Measurements from ENCODE around the gene EFNB3.

The EFNB3 gene

DNA sequence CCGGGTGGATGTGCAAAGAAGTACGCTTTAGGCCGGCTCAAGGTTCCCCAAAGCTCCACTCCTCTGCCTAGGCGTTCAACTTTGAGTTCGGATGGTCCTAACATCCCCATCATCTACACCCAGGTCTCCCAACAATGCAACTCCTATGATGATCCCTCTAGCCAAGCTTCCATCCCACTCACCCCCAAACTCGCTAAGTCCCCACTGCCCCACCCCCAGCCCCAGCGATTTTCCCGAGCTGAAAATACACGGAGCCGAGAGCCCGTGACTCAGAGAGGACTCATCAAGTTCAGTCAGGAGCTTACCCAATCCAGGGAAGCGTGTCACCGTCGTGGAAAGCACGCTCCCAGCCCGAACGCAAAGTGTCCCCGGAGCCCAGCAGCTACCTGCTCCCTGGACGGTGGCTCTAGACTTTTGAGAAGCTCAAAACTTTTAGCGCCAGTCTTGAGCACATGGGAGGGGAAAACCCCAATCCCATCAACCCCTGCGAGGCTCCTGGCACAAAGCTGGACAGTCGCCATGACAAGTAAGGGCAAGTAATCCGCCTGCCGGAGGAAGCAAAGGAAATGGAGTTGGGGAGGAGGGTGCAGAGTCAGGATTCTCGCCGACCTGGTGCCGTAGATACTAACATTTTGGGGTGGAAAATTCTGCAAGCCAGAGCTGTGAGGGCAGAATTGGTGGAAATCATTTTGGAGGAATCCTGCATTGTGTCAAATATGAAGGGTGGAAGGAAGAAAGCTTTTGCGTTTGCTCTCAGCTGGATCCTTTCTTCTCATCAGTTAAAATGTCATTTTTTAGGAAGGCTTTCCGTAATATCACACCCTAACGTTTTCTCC lies 17.7 kb upstream of the EFNB3 start, which contains the start of gene TP53:
TP53 (minus strand) TSS at position 419 of the 836 bp plus-strand sequence. CDS start 10,896 bp downstream, outside the sequence.
- Mint-ChIP-seq H3K27me3 (peaks cover 5% of the 10 kb centered on the region), H3K36me3 (peaks cover 26% of the 10 kb centered on the region), H3K27ac (peak within 1 kb of the TSS; percentile 98), H3K4me3 (peak within 1 kb of the TSS; percentile 93), H3K4me1 (peaks cover 46% of the 10 kb centered on the region), H3K9me3 (no peaks in the 10 kb centered on the region)
- CTCF ChIA-PET = interaction anchor here (0.6 to 4.1 kb wide), 25 partner anchors 14 to 357 kb away, joined by 3 to 60 read pairs (median 6); partner anchors contain the start of genes FXR2, MPDU1, SAT2 and SENP3
- peak; percentile 94 for DNase-seq

DNA sequence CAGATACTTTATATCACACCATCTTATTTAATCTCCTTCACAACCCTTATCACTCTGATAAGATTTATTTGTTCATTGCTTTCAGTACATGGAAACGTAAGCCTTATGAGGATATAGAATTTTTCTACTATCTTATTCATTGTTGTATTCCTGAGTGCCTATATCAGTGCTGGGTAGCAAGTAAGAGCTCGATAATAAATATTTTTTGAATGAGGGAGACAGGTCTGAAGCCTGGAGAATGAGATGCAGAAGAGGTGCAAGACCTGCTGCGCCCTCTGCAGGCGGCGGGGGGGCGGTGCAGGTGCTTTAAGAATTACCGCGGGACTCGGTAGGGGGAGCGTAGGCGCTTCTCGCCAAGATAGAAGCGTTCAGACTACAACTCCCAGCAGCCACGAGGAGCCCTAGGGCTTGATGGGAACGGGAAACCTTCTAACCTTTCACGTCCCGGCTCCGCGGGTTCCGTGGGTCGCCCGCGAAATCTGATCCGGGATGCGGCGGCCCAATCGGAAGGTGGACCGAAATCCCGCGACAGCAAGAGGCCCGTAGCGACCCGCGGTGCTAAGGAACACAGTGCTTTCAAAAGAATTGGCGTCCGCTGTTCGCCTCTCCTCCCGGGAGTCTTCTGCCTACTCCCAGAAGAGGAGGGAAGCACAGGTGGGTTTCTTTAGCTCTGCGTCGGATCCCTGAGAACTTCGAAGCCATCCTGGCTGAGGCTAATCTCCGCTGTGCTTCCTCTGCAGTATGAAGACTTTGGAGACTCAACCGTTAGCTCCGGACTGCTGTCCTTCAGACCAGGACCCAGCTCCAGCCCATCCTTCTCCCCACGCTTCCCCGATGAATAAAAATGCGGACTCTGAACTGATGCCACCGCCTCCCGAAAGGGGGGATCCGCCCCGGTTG lies 16.8 kb upstream of the EFNB3 start, which contains the start of gene WRAP53:
WRAP53 (plus strand) TSS at position 570 of the 900 bp plus-strand sequence; CDS start at position 742, 172 bp downstream.
- peak within 1 kb of the TSS; percentile 98 for H3K27ac Mint-ChIP-seq
- peaks cover 30% of the 10 kb centered on the region for H3K36me3 Mint-ChIP-seq
- H3K4me3 Mint-ChIP-seq = peak within 1 kb of the TSS; percentile 93
- peaks cover 42% of the 10 kb centered on the region for H3K4me1 Mint-ChIP-seq
- CTCF ChIA-PET = interaction anchor here (0.6 to 4.1 kb wide), 24 partner anchors 15 to 335 kb away, joined by 3 to 60 read pairs (median 6); partner anchors contain the start of genes FXR2, MPDU1, SAT2 and SENP3
- DNase-seq = peak; percentile 97
- peaks cover 5% of the 10 kb centered on the region for H3K27me3 Mint-ChIP-seq
- no peaks in the 10 kb centered on the region for H3K9me3 Mint-ChIP-seq

GRCh38 chr17:7688808-7689316 lies 16.1 kb upstream of the EFNB3 start:
- DNase-seq = no peak
- Mint-ChIP-seq H3K4me1 (peaks cover 39% of the 10 kb centered on the region), H3K36me3 (peaks cover 30% of the 10 kb centered on the region), H3K4me3 (peak overlapping the region; percentile 93), H3K9me3 (no peaks in the 10 kb centered on the region), H3K27me3 (peaks cover 5% of the 10 kb centered on the region), H3K27ac (peak overlapping the region; percentile 98)
- CTCF ChIA-PET = interaction anchor here (1.9 to 4.1 kb wide), 6 partner anchors 22 to 174 kb away, joined by 7 to 60 read pairs (median 19); partner anchors contain the start of genes SAT2 and SHBG

DNA sequence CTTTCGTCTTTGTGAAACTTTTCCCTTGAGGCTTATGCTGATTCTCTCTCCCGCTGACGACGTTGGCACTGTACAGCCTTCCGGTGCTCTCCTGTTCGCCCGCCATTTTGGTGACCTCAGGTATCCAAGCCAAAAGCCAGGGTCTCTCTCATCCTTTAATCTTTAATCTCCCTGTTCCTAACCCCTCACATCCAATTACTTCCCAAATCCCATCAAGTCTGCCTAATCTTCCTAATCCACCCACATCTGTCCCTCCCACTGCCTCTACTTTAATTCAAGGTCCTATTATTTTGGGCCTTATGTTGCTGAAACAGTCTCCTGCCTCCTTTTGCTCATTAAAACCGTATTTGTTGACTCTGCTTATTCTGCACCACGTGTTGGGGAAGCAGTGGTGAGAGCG lies 9.4 kb upstream of the EFNB3 start:
- H3K36me3 Mint-ChIP-seq = peaks cover 22% of the 10 kb centered on the region
- CTCF ChIA-PET = no interaction called here

GRCh38 chr17:7697828-7698588 lies 7.0 kb upstream of the EFNB3 start:
- CTCF ChIA-PET = no interaction called here
- no peak overlapping the region for H3K4me3 Mint-ChIP-seq
- H3K4me1 Mint-ChIP-seq = no peaks in the 10 kb centered on the region
- peaks cover 5% of the 10 kb centered on the region for H3K27me3 Mint-ChIP-seq
- DNase-seq = no peak
- no peak overlapping the region for H3K27ac Mint-ChIP-seq
- H3K9me3 Mint-ChIP-seq = no peaks in the 10 kb centered on the region
- H3K36me3 Mint-ChIP-seq = peaks cover 27% of the 10 kb centered on the region

More for the DNA sequence above, 9.4 kb upstream of the EFNB3 start:
- DNase-seq = no peak
- no peaks in the 10 kb centered on the region for H3K9me3 Mint-ChIP-seq
- H3K4me3 Mint-ChIP-seq = no peak overlapping the region
- H3K27me3 Mint-ChIP-seq = no peaks in the 10 kb centered on the region
- no peak overlapping the region for H3K27ac Mint-ChIP-seq
- H3K4me1 Mint-ChIP-seq = no peaks in the 10 kb centered on the region

GRCh38 chr17:7700510-7700909 lies 4.5 kb upstream of the EFNB3 start:
- DNase-seq = no peak
- H3K36me3 Mint-ChIP-seq = peaks cover 24% of the 10 kb centered on the region
- H3K9me3 Mint-ChIP-seq = no peaks in the 10 kb centered on the region
- H3K4me1 Mint-ChIP-seq = peaks cover 7% of the 10 kb centered on the region
- H3K27me3 Mint-ChIP-seq = peaks cover 30% of the 10 kb centered on the region
- CTCF ChIA-PET = no interaction called here
- H3K27ac Mint-ChIP-seq = no peak overlapping the region
- no peak overlapping the region for H3K4me3 Mint-ChIP-seq

GRCh38 chr17:7701681-7702080 lies 3.3 kb upstream of the EFNB3 start:
- Mint-ChIP-seq H3K4me1 (peaks cover 11% of the 10 kb centered on the region), H3K27ac (no peak overlapping the region), H3K9me3 (no peaks in the 10 kb centered on the region), H3K36me3 (peaks cover 19% of the 10 kb centered on the region), H3K27me3 (peaks cover 42% of the 10 kb centered on the region), H3K4me3 (no peak overlapping the region)
- DNase-seq = no peak
- CTCF ChIA-PET = no interaction called here

- peaks cover 11% of the 10 kb centered on the region for H3K4me1 Mint-ChIP-seq
- H3K4me3 Mint-ChIP-seq = no peak overlapping the region
- CTCF ChIA-PET = no interaction called here
- H3K27ac Mint-ChIP-seq = no peak overlapping the region
- H3K9me3 Mint-ChIP-seq = no peaks in the 10 kb centered on the region
- H3K27me3 Mint-ChIP-seq = peaks cover 53% of the 10 kb centered on the region
- peaks cover 17% of the 10 kb centered on the region for H3K36me3 Mint-ChIP-seq
- no peak for DNase-seq
Observed at GRCh38 chr17:7702776-7703175, 2.2 kb upstream of the EFNB3 start.

DNA sequence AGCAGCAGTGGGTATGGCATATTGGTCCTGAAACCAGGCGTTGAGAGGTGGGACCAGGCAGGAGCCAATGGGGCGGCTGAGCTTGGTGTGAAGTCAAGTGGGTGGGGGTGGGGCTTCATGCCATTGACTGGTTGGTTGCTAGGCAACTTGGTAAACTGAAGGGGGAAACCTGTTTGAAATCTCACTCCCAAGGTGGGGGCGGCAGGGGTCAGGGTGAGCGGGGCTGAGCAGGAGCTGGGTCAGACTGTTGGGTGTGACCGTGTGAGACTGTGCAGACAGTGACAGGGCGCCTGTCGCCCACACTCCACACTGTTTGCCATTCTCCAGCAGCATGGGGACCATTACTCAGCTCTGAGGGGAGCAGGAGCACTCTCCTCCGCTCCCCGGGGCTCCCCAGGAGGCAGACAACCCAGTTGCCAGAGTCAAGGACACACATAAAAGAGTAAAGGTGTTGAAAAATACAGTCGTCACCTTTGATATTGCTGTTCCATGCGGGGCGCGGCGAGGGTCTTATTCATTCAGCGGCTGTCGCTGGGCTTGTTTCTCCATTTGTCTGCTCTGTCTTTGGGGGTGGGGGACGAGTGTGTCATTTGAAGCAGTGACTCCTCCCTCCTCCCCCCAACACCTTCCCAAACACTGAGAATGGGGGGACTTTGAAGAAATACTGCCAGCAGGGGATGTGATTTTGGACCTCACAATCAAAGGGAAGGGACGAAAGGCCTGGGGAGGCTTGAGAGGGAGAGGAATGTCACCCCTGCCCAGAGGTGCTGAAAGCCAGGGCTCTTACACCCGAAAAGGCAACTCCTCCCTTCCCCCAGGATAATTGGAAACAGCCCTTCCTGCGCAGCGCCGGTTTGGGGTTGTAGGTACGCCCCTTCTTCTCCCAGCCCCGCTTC lies 1.2 kb upstream of the EFNB3 start:
- peaks cover 13% of the 10 kb centered on the region for H3K36me3 Mint-ChIP-seq
- no peak overlapping the region for H3K4me3 Mint-ChIP-seq
- no peak for DNase-seq
- H3K27me3 Mint-ChIP-seq = peaks cover 62% of the 10 kb centered on the region
- peaks cover 11% of the 10 kb centered on the region for H3K4me1 Mint-ChIP-seq
- CTCF ChIA-PET = interaction anchor here (1.0 kb wide), 1 partner anchor 40 kb away, joined by 3 read pairs; no protein-coding TSS in a partner anchor
- no peaks in the 10 kb centered on the region for H3K9me3 Mint-ChIP-seq
- no peak overlapping the region for H3K27ac Mint-ChIP-seq

DNA sequence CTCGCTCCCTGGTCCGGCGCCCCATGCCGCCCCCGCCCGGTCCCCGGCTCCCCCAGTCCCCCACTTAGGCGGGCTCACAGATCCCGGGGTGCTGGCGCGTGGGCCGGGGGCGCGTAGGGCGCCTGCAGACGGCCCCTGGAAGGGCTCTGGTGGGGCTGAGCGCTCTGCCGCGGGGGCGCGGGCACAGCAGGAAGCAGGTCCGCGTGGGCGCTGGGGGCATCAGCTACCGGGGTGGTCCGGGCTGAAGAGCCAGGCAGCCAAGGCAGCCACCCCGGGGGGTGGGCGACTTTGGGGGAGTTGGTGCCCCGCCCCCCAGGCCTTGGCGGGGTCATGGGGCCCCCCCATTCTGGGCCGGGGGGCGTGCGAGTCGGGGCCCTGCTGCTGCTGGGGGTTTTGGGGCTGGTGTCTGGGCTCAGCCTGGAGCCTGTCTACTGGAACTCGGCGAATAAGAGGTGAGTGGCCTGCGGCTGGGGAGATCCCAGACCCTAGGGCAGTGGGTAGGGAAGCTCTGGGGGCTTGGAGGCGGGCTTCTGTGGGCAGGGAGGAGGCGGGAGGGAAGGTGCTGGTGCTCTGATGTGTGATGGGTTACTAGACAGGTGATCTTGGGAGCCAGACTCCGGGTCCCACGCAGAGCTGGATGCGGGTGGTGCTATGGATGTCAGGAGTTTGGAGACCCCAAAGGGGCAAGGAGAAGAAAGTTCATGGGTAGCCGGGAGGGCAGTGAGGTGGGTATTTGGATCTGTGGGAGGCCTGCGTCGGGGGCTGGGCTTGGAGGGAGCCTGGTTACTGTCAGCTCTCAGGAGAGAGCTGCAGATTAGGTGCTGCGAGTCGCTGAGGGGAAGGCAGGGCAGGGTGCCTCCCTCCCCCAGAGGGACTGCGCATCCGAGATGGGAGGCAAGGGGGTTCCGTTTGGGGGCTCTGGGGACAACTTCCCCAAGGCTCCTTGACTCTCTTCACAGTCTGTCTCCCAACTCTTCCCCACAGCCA lies 560 bp downstream of the EFNB3 start:
- no peak overlapping the region for H3K4me3 Mint-ChIP-seq
- no peak overlapping the region for H3K27ac Mint-ChIP-seq
- H3K27me3 Mint-ChIP-seq = peaks cover 77% of the 10 kb centered on the region
- no peaks in the 10 kb centered on the region for H3K9me3 Mint-ChIP-seq
- no peak for DNase-seq
- H3K36me3 Mint-ChIP-seq = peaks cover 13% of the 10 kb centered on the region
- CTCF ChIA-PET = no interaction called here
- peaks cover 18% of the 10 kb centered on the region for H3K4me1 Mint-ChIP-seq

- Mint-ChIP-seq H3K27ac (no peak overlapping the region), H3K4me1 (peaks cover 25% of the 10 kb centered on the region), H3K36me3 (peaks cover 8% of the 10 kb centered on the region), H3K4me3 (no peak overlapping the region), H3K27me3 (peaks cover 87% of the 10 kb centered on the region), H3K9me3 (no peaks in the 10 kb centered on the region)
- CTCF ChIA-PET = interaction anchor here (1.4 kb wide), 1 partner anchor 9 kb away, joined by 7 read pairs; no protein-coding TSS in a partner anchor
- no peak for DNase-seq
Observed at GRCh38 chr17:7706631-7707354, 1.8 kb downstream of the EFNB3 start.

All from activated naive CD4-positive, alpha-beta T cell treated with anti-CD3 and anti-CD28 coated beads, Interleukin-2, amount 10 ng/mL, durations not matched to agents 7 days and 5 days (primary cell).